GM18873 (cell line): ENCODE data around the gene CD180.

ENCODE experiments used
- ATAC-seq: cut with Tn5 transposase; IDR thresholded peaks from one replicate; pipeline ENCODE4 v1.9.1; 2021; ENCODE audit warnings: mild to moderate bottlenecking, moderate library complexity, moderate number of reproducible peaks; ENCODE audit not compliant: unreplicated experiment, low FRiP score

The CD180 gene

DNA sequence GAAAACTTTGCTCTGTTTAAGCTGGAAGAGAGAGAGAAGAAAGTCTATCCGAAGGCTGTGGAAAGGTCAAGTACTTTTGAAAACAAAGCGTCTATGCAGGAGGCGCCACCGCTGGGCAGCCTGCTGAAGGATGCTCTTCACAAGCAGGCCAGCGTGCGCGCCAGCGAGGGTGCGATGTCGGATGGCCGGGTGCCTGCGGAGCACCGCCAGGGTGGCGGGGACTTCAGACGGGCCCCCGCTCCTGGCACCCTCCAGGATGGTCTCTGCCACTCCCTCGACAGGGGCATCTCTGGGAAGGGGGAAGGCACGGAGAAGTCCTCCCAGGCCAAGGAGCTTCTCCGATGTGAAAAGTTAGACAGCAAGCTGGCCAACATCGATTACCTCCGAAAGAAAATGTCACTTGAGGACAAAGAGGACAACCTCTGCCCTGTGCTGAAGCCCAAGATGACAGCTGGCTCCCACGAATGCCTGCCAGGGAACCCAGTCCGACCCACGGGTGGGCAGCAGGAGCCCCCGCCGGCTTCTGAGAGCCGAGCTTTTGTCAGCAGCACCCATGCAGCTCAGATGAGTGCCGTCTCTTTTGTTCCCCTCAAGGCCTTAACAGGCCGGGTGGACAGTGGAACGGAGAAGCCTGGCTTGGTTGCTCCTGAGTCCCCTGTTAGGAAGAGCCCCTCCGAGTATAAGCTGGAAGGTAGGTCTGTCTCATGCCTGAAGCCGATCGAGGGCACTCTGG lies 32.6 kb downstream of the CD180 start:
- ATAC-seq: no peak

- no peak for ATAC-seq
Observed at GRCh38 chr5:67163231-67163756, 33.3 kb downstream of the CD180 start.

DNA sequence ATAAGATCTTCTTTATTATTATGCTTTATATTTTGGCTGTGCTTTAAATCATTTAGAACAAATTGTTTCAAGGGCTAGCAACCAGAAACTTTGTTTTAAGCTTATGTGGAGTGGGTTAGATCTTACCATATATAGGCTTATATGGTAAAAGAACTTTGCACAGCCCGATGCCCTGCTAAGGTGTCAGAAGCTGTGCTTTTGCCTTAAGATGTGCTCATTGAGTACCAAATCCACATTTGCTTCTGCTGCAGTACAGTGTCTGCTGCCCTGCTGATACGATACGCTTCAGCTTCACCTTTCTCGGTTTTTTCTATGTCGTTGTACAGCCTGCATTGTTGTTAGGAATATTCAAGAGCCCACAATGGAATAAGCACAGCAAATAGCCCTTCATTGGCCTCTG lies 34.8 kb downstream of the CD180 start:
- no peak for ATAC-seq

- ATAC-seq: no peak
Observed at GRCh38 chr5:67160985-67161384, 35.6 kb downstream of the CD180 start.

DNA sequence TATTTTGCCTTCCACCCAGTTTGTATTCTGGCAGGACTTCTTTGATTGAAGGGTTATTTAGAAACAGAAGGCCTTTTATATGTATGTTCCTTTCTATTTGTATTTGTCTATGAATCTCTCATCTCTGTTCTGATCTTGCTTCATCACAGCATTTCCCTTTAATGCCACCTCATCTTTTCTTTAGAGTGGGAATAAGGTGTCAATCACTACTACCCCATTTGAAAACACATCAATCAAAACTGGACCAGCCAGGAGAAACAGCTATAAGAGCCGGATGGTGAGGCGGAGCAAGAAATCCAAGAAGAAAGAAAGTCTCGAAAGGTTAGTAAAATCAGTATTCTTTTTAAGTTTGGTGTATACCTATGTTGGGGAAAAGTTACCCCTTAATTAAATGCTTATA lies 36.3 kb downstream of the CD180 start:
- ATAC-seq: no peak

GRCh38 chr5:67156976-67157583 lies 39.5 kb downstream of the CD180 start:
- ATAC-seq: no peak

- no peak for ATAC-seq
Observed at GRCh38 chr5:67154556-67155206, 41.9 kb downstream of the CD180 start.

DNA sequence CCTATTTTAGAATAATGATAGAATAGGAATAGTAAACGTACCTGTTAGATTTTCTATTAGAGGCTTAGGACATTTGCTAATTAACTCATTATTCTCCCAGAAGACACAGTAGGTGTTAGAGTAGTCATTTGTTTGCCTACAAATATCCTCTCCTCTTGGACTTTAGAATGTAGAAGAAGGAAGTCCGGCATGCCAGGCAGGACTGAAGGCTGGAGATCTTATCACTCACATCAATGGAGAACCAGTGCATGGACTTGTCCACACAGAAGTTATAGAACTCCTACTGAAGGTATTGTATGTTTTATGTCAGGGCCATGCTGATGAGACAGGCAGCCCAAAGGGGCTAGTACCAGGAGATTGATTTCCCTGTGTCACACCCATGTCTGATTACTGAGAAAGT lies 43.3 kb downstream of the CD180 start:
- ATAC-seq: no peak

GRCh38 chr5:67152400-67152799 lies 44.2 kb downstream of the CD180 start:
- ATAC-seq: no peak

GRCh38 chr5:67149951-67150523 lies 46.6 kb downstream of the CD180 start:
- no peak for ATAC-seq

GRCh38 chr5:67149057-67149950 lies 47.3 kb downstream of the CD180 start:
- ATAC-seq: no peak

GRCh38 chr5:67147760-67148159 lies 48.8 kb downstream of the CD180 start:
- ATAC-seq: no peak

GRCh38 chr5:67146981-67147380 lies 49.6 kb downstream of the CD180 start:
- no peak for ATAC-seq

DNA sequence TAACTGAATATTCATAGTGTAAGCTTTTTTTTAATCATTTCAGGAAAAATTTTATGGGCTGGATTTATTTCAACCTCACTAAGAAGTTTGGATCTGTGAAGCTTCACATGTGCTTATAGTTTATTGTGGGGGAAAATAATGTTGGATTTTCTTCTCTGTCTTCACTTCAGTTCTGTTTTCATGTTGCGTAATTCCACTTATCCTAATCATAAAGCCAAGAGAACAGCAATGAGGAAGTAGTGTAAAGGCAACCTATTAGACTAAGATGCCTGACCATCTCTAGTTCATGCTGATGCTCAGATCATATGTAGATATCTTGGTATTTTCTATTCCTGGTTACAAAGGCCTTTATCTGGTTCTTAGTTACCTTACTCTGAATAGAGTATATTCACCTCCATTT lies 50.0 kb downstream of the CD180 start:
- ATAC-seq: no peak

DNA sequence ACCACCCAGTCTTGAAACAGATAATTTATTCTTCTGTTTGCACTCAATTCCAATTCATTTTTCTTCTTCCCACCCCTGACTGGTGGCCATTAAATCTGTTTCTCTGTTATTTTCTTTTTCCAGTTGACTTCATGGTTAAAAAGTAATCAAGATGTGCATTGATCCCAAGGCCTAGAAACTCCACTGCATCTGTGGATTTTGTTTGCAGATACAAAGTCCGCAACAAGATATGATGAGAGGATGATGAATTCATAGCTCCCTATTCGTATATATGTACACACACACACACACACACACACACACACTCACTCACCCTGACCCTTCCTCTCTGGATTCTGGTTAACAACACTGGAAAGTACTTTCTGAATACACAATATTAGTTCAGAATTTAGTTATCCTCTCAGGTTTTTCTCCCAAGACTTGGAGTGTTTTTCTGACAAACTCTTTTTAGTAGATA lies 52.4 kb downstream of the CD180 start:
- no peak for ATAC-seq

- no peak for ATAC-seq
Observed at GRCh38 chr5:67143549-67143948, 53.0 kb downstream of the CD180 start.

DNA sequence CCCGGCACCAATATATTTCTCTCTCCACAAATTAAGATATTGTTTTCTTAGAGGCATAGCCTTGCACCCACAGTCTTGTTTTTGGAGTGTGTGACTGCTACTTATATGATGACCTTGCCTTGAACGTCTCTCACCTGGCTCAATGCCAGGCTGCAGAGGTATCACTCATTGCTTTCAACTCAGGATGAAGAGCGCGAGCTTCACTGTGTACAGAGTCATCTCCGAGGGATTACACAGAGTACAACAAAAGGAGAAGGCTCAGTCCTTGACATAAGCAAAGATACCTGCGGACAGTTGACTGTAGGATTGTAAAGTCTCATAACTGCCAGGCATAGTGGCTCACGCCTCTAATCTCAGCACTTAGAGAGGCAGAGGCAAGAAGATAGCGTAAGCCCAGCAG lies 53.8 kb downstream of the CD180 start:
- no peak for ATAC-seq

GRCh38 chr5:67141644-67142043 lies 55.0 kb downstream of the CD180 start:
- ATAC-seq: no peak

DNA sequence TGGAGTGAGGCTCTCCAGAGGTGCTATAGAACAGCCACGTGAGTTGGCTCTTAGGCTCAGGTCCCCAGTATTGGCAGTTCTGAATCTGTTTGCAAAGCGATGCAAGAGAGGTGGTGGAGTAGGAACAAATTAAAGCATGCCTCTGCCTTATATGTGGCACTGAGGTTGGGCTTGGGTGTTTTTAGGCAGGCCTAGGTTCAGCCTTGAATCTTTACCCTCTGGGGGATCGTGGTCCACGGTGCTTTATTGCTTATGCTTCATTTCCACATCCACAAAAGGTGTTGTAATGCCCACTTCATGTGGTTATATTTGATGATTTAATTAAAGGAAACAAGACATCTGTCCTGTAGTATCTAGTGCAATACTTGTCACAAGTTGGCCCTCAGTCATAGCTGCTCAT lies 56.2 kb downstream of the CD180 start:
- ATAC-seq: no peak

DNA sequence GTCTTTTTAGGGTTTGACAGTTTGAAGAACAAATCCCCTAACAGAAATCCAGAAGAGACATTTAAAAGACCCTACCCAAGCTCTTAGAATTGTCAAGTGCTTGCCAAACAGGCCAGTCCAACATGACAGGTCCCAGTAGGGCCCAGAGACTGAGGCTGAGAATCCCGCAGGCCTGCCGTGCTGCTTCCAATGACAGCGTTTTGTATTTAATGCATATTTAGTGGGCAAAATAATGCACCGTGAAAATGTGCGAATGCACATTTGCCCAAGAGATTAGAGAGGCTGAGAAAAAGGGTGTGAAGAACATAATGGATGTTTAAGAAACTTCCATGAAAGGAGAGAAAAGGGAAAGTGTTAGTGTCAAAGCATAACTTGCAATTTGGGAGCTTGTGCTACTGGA lies 57.6 kb downstream of the CD180 start:
- ATAC-seq: no peak
